Measurements from ENCODE around the gene EGLN1.
A peak's percentile ranks its signal among the peaks of the same experiment; 100 is the strongest.

EGLN1 gene

DNA sequence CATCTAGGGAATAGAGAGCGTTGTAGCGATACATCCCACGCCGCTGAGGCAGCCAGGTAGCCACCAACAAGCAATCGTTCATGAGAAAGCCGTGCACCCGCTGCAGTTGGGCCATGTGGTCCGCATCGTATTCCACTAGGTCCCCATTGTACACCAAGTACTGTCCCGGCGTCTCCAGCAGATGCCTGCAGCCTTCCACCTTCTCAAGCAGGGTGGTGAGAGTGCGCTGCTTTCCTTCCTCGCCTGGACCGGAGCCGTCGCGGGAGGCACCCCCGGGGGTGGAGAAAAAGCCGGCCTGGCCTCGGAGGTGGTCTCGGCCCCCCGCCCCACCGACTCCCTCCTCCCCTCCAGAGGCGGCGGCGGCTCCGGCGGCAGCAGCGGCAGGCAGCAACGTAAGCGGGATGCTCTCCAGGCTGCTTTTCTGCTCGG is 85.0 kb downstream of the EGLN1 start:
- no peak for DNase-seq (ENCODE audit: extremely low read depth, insufficient read length)
- H3K27me3 ChIP-seq (replicated peaks; ENCODE audit: control insufficient read depth, insufficient read depth, low read length), result no peaks in the 10 kb centered on the region
- peak overlapping the region; percentile 97 for H3K4me3 ChIP-seq (replicated peaks; ENCODE audit: low read depth, low read length)
- no peaks in the 10 kb centered on the region; the same call in 1 of the 2 replicates for H3K36me3 ChIP-seq (ENCODE audit: control insufficient read depth, insufficient read depth, low read length)
- TF ChIP-seq, protein P1, sequence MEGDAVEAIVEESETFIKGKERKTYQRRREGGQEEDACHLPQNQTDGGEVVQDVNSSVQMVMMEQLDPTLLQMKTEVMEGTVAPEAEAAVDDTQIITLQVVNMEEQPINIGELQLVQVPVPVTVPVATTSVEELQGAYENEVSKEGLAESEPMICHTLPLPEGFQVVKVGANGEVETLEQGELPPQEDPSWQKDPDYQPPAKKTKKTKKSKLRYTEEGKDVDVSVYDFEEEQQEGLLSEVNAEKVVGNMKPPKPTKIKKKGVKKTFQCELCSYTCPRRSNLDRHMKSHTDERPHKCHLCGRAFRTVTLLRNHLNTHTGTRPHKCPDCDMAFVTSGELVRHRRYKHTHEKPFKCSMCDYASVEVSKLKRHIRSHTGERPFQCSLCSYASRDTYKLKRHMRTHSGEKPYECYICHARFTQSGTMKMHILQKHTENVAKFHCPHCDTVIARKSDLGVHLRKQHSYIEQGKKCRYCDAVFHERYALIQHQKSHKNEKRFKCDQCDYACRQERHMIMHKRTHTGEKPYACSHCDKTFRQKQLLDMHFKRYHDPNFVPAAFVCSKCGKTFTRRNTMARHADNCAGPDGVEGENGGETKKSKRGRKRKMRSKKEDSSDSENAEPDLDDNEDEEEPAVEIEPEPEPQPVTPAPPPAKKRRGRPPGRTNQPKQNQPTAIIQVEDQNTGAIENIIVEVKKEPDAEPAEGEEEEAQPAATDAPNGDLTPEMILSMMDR (IDR thresholded peaks at IDR 0.05; ENCODE audit: insufficient read depth, low read length, poor library complexity, severe bottlenecking), result no peak

DNA sequence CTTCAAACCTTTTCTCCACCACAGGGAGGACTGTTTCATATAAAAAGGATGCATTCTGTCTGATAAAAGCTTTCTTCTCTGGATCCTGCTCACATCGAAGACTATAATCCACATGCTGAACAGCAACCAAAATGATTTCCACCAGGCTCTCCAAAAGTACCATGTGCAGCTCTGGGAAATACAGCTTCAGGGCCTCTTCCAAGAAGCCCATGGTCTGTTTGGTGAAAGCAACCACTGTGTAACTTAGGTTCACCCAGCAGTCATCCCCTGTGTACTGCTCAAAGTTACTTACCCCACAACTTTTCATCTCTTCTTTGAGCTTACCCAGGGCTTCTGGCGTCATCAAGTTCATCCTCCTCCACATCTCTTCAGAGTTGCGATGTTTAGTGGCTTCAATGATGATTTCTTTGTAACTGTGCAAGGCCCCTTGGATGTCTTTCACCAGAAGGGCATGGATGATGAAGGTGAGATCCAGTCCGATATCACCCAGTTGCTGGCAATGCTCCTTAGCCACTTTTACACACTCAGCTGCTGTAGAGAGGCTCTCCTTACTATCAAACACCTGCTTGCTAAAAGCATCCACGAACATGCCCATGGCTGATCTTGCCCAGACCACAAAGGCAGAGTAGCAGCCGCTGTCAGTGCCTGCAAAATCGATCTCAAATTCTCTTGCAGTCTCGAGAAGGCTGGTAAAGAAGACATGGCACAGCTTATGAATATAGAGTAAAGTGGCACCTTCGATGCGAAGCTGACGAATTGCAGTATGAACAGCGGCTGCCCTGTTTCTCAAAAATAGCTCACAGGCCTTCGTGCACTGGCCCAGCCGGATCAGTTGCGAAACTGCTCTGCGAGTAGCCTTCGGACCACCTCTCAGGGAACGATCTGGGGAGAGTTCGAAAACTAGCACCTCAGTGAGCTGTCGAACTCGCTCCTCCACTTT is 86.2 kb downstream of the EGLN1 start:
- Histone ChIP-seq H3K4me3 (replicated peaks; ENCODE audit: low read depth, low read length) (peak overlapping the region; percentile 97), H3K27me3 (replicated peaks; ENCODE audit: control insufficient read depth, insufficient read depth, low read length) (no peaks in the 10 kb centered on the region), H3K36me3 (ENCODE audit: control insufficient read depth, insufficient read depth, low read length) (peaks cover 3% of the 10 kb centered on the region; the same call in 1 of the 2 replicates)
- no peak for DNase-seq (ENCODE audit: extremely low read depth, insufficient read length)
- TF ChIP-seq, protein P1 (IDR thresholded peaks at IDR 0.05; ENCODE audit: insufficient read depth, low read length, poor library complexity, severe bottlenecking), result no peak

DNA sequence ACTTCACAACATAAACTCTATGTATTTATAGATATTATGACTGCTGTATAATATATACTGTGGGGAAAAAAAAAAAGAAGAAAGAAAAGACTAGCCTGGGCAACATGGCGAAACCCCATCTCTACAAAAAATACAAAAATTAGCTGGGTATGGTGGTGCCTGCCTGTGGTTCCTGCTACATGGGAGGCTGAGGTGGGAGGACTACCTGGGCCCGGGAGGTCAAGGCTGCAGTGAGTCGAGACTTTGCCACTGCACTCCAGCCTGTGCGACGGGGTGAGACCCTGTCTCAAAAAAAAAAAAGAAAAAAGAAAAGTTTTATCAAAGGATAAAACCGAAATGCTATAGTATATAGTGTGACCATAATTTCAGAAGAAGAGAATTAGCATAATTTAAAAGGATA is 87.1 kb downstream of the EGLN1 start:
- no peak for DNase-seq (ENCODE audit: extremely low read depth, insufficient read length)
- TF ChIP-seq, protein P1 (IDR thresholded peaks at IDR 0.05; ENCODE audit: insufficient read depth, low read length, poor library complexity, severe bottlenecking), result no peak
- Histone ChIP-seq H3K36me3 (ENCODE audit: control insufficient read depth, insufficient read depth, low read length) (peaks cover 3% of the 10 kb centered on the region; the same call in 1 of the 2 replicates), H3K27me3 (replicated peaks; ENCODE audit: control insufficient read depth, insufficient read depth, low read length) (no peaks in the 10 kb centered on the region), H3K4me3 (replicated peaks; ENCODE audit: low read depth, low read length) (peak overlapping the region; percentile 44)

DNA sequence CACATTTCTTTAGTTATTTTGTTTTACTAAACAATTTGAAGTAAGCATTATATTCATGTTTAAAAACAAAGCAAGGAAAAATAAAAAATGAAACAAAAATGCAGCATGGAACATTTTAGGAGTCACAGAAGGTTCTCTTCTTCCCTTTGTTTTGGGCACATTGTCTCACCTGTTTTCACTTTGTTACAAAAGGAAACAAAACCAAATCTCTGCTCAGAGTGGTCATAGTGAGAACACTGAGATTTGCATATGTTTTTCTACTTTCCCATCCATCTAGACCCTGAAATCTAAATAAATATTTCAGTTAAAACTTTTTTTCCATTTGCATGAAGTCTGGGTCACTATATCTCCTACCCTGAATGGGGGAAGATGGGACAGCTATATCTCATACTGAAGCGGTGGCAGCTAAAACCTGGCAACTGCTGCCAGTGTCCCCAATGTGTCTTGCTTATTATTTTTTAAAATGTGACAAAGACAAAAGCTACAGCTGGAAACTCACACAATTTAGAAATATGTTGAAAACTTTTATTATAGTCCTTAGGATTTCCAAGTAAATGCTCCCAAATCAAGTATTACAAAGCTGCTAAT is 87.9 kb downstream of the EGLN1 start:
- Histone ChIP-seq H3K4me3 (replicated peaks; ENCODE audit: low read depth, low read length) (peak overlapping the region; percentile 44), H3K27me3 (replicated peaks; ENCODE audit: control insufficient read depth, insufficient read depth, low read length) (no peaks in the 10 kb centered on the region), H3K36me3 (ENCODE audit: control insufficient read depth, insufficient read depth, low read length) (peaks cover 3% of the 10 kb centered on the region; the same call in 1 of the 2 replicates)
- TF ChIP-seq, protein P1 (IDR thresholded peaks at IDR 0.05; ENCODE audit: insufficient read depth, low read length, poor library complexity, severe bottlenecking), result no peak
- DNase-seq (ENCODE audit: extremely low read depth, insufficient read length), result peak; percentile 22

DNA sequence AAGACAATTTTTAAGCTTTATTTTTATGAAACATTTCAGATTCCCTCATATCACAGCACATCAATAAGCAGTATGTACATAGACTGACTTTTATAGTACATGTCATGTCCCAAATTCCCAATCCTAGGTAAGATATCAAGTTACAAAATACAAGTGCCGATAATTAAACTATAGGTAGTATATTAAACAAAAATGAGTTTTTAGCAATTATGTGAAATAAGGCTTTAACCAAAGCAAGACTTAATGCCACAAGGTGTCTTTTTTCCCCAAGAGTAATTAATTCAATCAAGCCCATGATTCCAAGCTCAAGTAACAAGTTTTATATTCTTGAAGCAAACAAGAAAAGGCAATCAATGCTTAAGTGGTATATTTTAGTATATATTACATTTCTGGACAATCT is 89.3 kb downstream of the EGLN1 start:
- DNase-seq (ENCODE audit: extremely low read depth, insufficient read length), result no peak
- Histone ChIP-seq H3K4me3 (replicated peaks; ENCODE audit: low read depth, low read length) (no peak overlapping the region), H3K36me3 (ENCODE audit: control insufficient read depth, insufficient read depth, low read length) (peaks cover 3% of the 10 kb centered on the region; the same call in 1 of the 2 replicates), H3K27me3 (replicated peaks; ENCODE audit: control insufficient read depth, insufficient read depth, low read length) (no peaks in the 10 kb centered on the region)
- TF ChIP-seq, protein P1 (IDR thresholded peaks at IDR 0.05; ENCODE audit: insufficient read depth, low read length, poor library complexity, severe bottlenecking), result no peak
